NOMO-1 treated with DMSO at 0.1 percent for 48 hours (cell line): ENCODE measurements around the gene KRTAP4-11.
"Not testable (repeated sequence)": the region's sequence is repeated elsewhere in the genome, so short reads cannot be mapped to it uniquely, and the experiment has no call there.

Source experiments
- DNase-seq: peaks from one replicate; lab custom pipeline; 2025; ENCODE audit not compliant: unreplicated experiment; lab: John Stamatoyannopoulos, UW

The KRTAP4-11 gene

GRCh38 chr17:41088760-41089352 is 29.3 kb downstream of the KRTAP4-11 start:
- peak; percentile 20 for DNase-seq

- DNase-seq = not testable (repeated sequence)
Observed at GRCh38 chr17:41084100-41084856, 33.9 kb downstream of the KRTAP4-11 start, which contains the start of gene KRTAP4-7. Gene KRTAP4-7 (plus strand): TSS chr17:41084150. CDS start chr17:41084207, 57 bp downstream.

GRCh38 chr17:41083427-41083826 is 34.7 kb downstream of the KRTAP4-11 start:
- DNase-seq = not testable (repeated sequence)

GRCh38 chr17:41082626-41083025 is 35.5 kb downstream of the KRTAP4-11 start:
- no peak for DNase-seq

- DNase-seq = no peak
Observed at GRCh38 chr17:41076788-41077187, 41.4 kb downstream of the KRTAP4-11 start.

GRCh38 chr17:41073676-41074075 is 44.5 kb downstream of the KRTAP4-11 start:
- DNase-seq = no peak

- no peak for DNase-seq
Observed at GRCh38 chr17:41071606-41072360, 46.4 kb downstream of the KRTAP4-11 start.

- peak; percentile 18 for DNase-seq
Observed at GRCh38 chr17:41069031-41069430, 49.1 kb downstream of the KRTAP4-11 start.

- no peak for DNase-seq
Observed at GRCh38 chr17:41067281-41067680, 50.9 kb downstream of the KRTAP4-11 start.
